Osteocyte (in vitro differentiated cells): Measurements from ENCODE around the gene CBR3. TPM values are rescaled to one million over a fixed set of nuclear protein-coding genes. Genes with fewer than 3 reads are reported as not detected.
"Not testable (repeated sequence)": the region's sequence is repeated elsewhere in the genome, so short reads cannot be mapped to it uniquely, and the experiment has no call there.

Experiments used
- DNase-seq: peaks from one replicate; pipeline ENCODE4 v3.0.0; 2021; ENCODE audit warnings: mixed read lengths; ENCODE audit not compliant: unreplicated experiment; ENCODE audit errors: extremely low spot score
- H3K27ac Mint-ChIP-seq: one replicate; pipeline ENCODE4 v1.8.0; 2021; ENCODE audit warnings: mild to moderate bottlenecking, mixed read lengths; ENCODE audit not compliant: unreplicated experiment
- H3K27me3 Mint-ChIP-seq: one replicate; pipeline ENCODE4 v1.8.0; 2021; ENCODE audit warnings: mixed read lengths; ENCODE audit not compliant: unreplicated experiment
- H3K36me3 Mint-ChIP-seq: one replicate; pipeline ENCODE4 v1.8.0; 2021; ENCODE audit warnings: mixed read lengths; ENCODE audit not compliant: unreplicated experiment
- H3K4me1 Mint-ChIP-seq: one replicate; pipeline ENCODE4 v1.8.0; 2021; ENCODE audit warnings: mixed read lengths; ENCODE audit not compliant: unreplicated experiment
- H3K4me3 Mint-ChIP-seq: one replicate; pipeline ENCODE4 v1.8.0; 2021; ENCODE audit warnings: mild to moderate bottlenecking, moderate library complexity, mixed read lengths; ENCODE audit not compliant: unreplicated experiment
- H3K9me3 Mint-ChIP-seq: one replicate; pipeline ENCODE4 v1.8.0; 2021; ENCODE audit warnings: mixed read lengths; ENCODE audit not compliant: unreplicated experiment
- CTCF ChIP-seq: fragments of 200-600 bp; sonication (generic); IDR thresholded peaks from 2 replicates; pipeline ENCODE4 v1.5.0; 2021; ENCODE audit warnings: antibody characterized with exemption, mild to moderate bottlenecking, moderate library complexity
- total RNA-seq: library from RNA; stranded (reverse); gene quantifications from 2 replicates; pipeline ENCODE4 v1.2.1, GENCODE V29; 2021

Gene CBR3
- total RNA-seq, 1 donor from 2014 or later = 7.5 TPM

- peak overlapping the region; percentile 96 for H3K27ac Mint-ChIP-seq
- peaks cover 20% of the 10 kb centered on the region for H3K4me1 Mint-ChIP-seq
- DNase-seq = peak; percentile 86
- H3K27me3 Mint-ChIP-seq = no peaks in the 10 kb centered on the region
- peak overlapping the region; percentile 89 for H3K4me3 Mint-ChIP-seq
- peak; percentile 3 for TF ChIP-seq CTCF
- no peaks in the 10 kb centered on the region for H3K36me3 Mint-ChIP-seq
- no peaks in the 10 kb centered on the region for H3K9me3 Mint-ChIP-seq
Observed at GRCh38 chr21:36135391-36136102, 668 bp downstream of the CBR3 start.

- H3K27ac Mint-ChIP-seq, H3K36me3 Mint-ChIP-seq, H3K4me3 Mint-ChIP-seq, DNase-seq, H3K9me3 Mint-ChIP-seq, H3K4me1 Mint-ChIP-seq, H3K27me3 Mint-ChIP-seq: not testable (repeated sequence)
Observed at GRCh38 chr21:36139791-36140190, 4.9 kb downstream of the CBR3 start.

- Mint-ChIP-seq H3K4me3 (no peak overlapping the region), H3K9me3 (no peaks in the 10 kb centered on the region), H3K27ac (no peak overlapping the region), H3K4me1 (peaks cover 5% of the 10 kb centered on the region), H3K27me3 (no peaks in the 10 kb centered on the region), H3K36me3 (peaks cover 5% of the 10 kb centered on the region)
- peak; percentile 96 for TF ChIP-seq CTCF
- DNase-seq = no peak
Observed at GRCh38 chr21:36141513-36141925, 6.6 kb downstream of the CBR3 start.

GRCh38 chr21:36144233-36144632, 9.4 kb downstream of the CBR3 start:
- not testable (repeated sequence) for H3K27ac Mint-ChIP-seq, H3K9me3 Mint-ChIP-seq

GRCh38 chr21:36145259-36145658, 10.4 kb downstream of the CBR3 start:
- no peak overlapping the region for H3K4me3 Mint-ChIP-seq
- H3K36me3 Mint-ChIP-seq = peaks cover 5% of the 10 kb centered on the region
- H3K9me3 Mint-ChIP-seq = no peaks in the 10 kb centered on the region
- H3K27ac Mint-ChIP-seq = no peak overlapping the region
- peaks cover 3% of the 10 kb centered on the region for H3K4me1 Mint-ChIP-seq
- no peaks in the 10 kb centered on the region for H3K27me3 Mint-ChIP-seq
- no peak for TF ChIP-seq CTCF
- no peak for DNase-seq

More at GRCh38 chr21:36144233-36144632, 9.4 kb downstream of the CBR3 start:
- H3K4me3 Mint-ChIP-seq, H3K36me3 Mint-ChIP-seq, H3K27me3 Mint-ChIP-seq, H3K4me1 Mint-ChIP-seq, DNase-seq: not testable (repeated sequence)

- no peaks in the 10 kb centered on the region for H3K9me3 Mint-ChIP-seq
- DNase-seq = no peak
- H3K27me3 Mint-ChIP-seq = no peaks in the 10 kb centered on the region
- H3K4me1 Mint-ChIP-seq = peaks cover 6% of the 10 kb centered on the region
- no peak overlapping the region for H3K27ac Mint-ChIP-seq
- peaks cover 2% of the 10 kb centered on the region for H3K36me3 Mint-ChIP-seq
- TF ChIP-seq CTCF = no peak
- no peak overlapping the region for H3K4me3 Mint-ChIP-seq
Observed at GRCh38 chr21:36147911-36148310, 13.0 kb downstream of the CBR3 start.
